GM23338 (cell line): Measurements from ENCODE around the gene EMILIN2. TPM values are rescaled to one million over a fixed set of nuclear protein-coding genes. Genes with fewer than 3 reads are reported as not detected.

ENCODE experiments used
- ATAC-seq: fragments of 200-7000 bp; cut with Tn5 transposase; 3 replicates; pipeline ENCODE4 v1.9.1; 2020
- DNase-seq: peaks from one replicate; pipeline ENCODE4 v3.0.0-alpha.2; 2015; ENCODE audit warnings: low spot score
- H2AFZ ChIP-seq: fragments of 200-600 bp; sonication (generic); 2 replicates; pipeline ENCODE4 v1.8.0; 2016; ENCODE audit warnings: antibody characterized with exemption, mild to moderate bottlenecking, moderate library complexity
- H3F3A ChIP-seq: fragments of 200-600 bp; sonication (generic); replicated peaks from 2 replicates; pipeline ENCODE4 v1.8.0; 2017; ENCODE audit warnings: antibody characterized with exemption, mixed run types, low read depth
- H3K27ac ChIP-seq: fragments of 200-600 bp; sonication (generic); 2 replicates; pipeline ENCODE4 v1.6.1; 2016; ENCODE audit warnings: low read depth
- H3K27me3 ChIP-seq: fragments of 200-600 bp; sonication (generic); 2 replicates; pipeline ENCODE4 v1.8.0; 2016; ENCODE audit warnings: mild to moderate bottlenecking, mixed run types, moderate library complexity; ENCODE audit not compliant: insufficient read depth
- H3K36me3 ChIP-seq: fragments of 200-600 bp; sonication (generic); 2 replicates; pipeline ENCODE4 v1.8.0; 2016; ENCODE audit warnings: mild to moderate bottlenecking; ENCODE audit not compliant: insufficient read depth
- H3K4me1 ChIP-seq: fragments of 200-600 bp; sonication (generic); 2 replicates; pipeline ENCODE4 v1.8.0; 2016; ENCODE audit warnings: mild to moderate bottlenecking, moderate library complexity; ENCODE audit not compliant: insufficient read depth
- H3K4me2 ChIP-seq: fragments of 200-600 bp; sonication (generic); 2 replicates; pipeline ENCODE4 v1.7.1; 2017; ENCODE audit warnings: mixed run types
- H3K4me3 ChIP-seq: fragments of 200-600 bp; sonication (generic); 2 replicates; pipeline ENCODE4 v1.6.1; 2016; ENCODE audit warnings: mixed run types
- H3K79me2 ChIP-seq: fragments of 200-600 bp; sonication (generic); replicated peaks from 2 replicates; pipeline ENCODE4 v1.8.0; 2017; ENCODE audit warnings: mild to moderate bottlenecking; ENCODE audit not compliant: insufficient read depth
- H3K9me2 ChIP-seq: fragments of 200-600 bp; sonication (generic); 2 replicates; pipeline ENCODE4 v1.8.0; 2017; ENCODE audit not compliant: insufficient read depth
- H4K20me1 ChIP-seq: fragments of 200-600 bp; sonication (generic); replicated peaks from 2 replicates; pipeline ENCODE4 v1.8.0; 2017; ENCODE audit warnings: mild to moderate bottlenecking; ENCODE audit not compliant: insufficient read depth
- H3K27ac Mint-ChIP-seq: 2 replicates; pipeline ENCODE4 v1.8.0; 2020; ENCODE audit warnings: inconsistent platforms, mild to moderate bottlenecking, moderate library complexity, mixed read lengths
- H3K27me3 Mint-ChIP-seq: 3 replicates; pipeline ENCODE4 v1.8.0; 2022; ENCODE audit warnings: low read depth, mild to moderate bottlenecking, moderate library complexity, mixed read lengths, inconsistent platforms; ENCODE audit not compliant: insufficient read depth, poor library complexity
- H3K36me3 Mint-ChIP-seq: 3 replicates; pipeline ENCODE4 v1.8.0; 2021; ENCODE audit warnings: low read depth, mild to moderate bottlenecking, inconsistent platforms, moderate library complexity, mixed read lengths
- H3K4me1 Mint-ChIP-seq: 3 replicates; pipeline ENCODE4 v1.8.0; 2020; ENCODE audit warnings: mild to moderate bottlenecking, inconsistent platforms, mixed read lengths
- H3K4me3 Mint-ChIP-seq: 3 replicates; pipeline ENCODE4 v1.8.0; 2021; ENCODE audit warnings: moderate library complexity, mild to moderate bottlenecking, inconsistent platforms, mixed read lengths
- H3K9me3 Mint-ChIP-seq: 3 replicates; pipeline ENCODE4 v1.8.0; 2020; ENCODE audit warnings: moderate library complexity, mild to moderate bottlenecking, inconsistent platforms, mixed read lengths
- CREB1 ChIP-seq: fragments of 250-450 bp; sonication (Bioruptor Pico); IDR thresholded peaks from 2 replicates; pipeline ENCODE4 v1.5.0; 2020; ENCODE audit warnings: low read depth, mild to moderate bottlenecking, moderate library complexity
- EZH2 ChIP-seq: fragments of 200-600 bp; sonication (generic); IDR thresholded peaks from one replicate; pipeline ENCODE4 v1.8.0; 2017; ENCODE audit warnings: antibody characterized with exemption, mild to moderate bottlenecking, low read depth; ENCODE audit not compliant: unreplicated experiment
- JUNB ChIP-seq: IDR thresholded peaks from one replicate; pipeline ENCODE4 v1.6.1; 2016; ENCODE audit warnings: antibody characterized with exemption; ENCODE audit not compliant: unreplicated experiment
- NANOG ChIP-seq: IDR thresholded peaks from 2 replicates; pipeline ENCODE4 v1.6.1; 2016; ENCODE audit warnings: antibody characterized with exemption, borderline replicate concordance
- POLR2AphosphoS5 ChIP-seq: IDR thresholded peaks from 2 replicates; pipeline ENCODE4 v1.6.1; 2016; ENCODE audit warnings: antibody characterized with exemption, low read depth
- STAT1 ChIP-seq: IDR thresholded peaks from one replicate; pipeline ENCODE4 v1.6.1; 2016; ENCODE audit warnings: antibody characterized with exemption; ENCODE audit not compliant: unreplicated experiment
- ZNF114 ChIP-seq: fragments of 250-450 bp; sonication (Bioruptor Pico); IDR thresholded peaks from 2 replicates; pipeline ENCODE4 v1.5.0; 2020; ENCODE audit warnings: mild to moderate bottlenecking, moderate library complexity
- ZNF331 ChIP-seq: fragments of 250-450 bp; sonication (Bioruptor Pico); IDR thresholded peaks from 2 replicates; pipeline ENCODE4 v1.5.0; 2020; ENCODE audit warnings: low read depth, mild to moderate bottlenecking, moderate library complexity
- polyA plus RNA-seq: library from polyadenylated mRNA; unstranded; fragments of >200 nt; fragmentation: Nextera tagmentation; extraction: Ambion mirVana; gene quantifications from 2 replicates; pipeline ENCODE4 v1.2.1, GENCODE V29; 2016
- total RNA-seq: library from RNA; depleted of rRNA; stranded (reverse); fragments of >200 nt; shearing (Covaris generic); gene quantifications from 2 replicates; pipeline ENCODE4 v1.2.3, GENCODE V29; 2014
- TF ChIP-seq, protein P1 (sequence below): IDR thresholded peaks from 2 replicates; pipeline ENCODE4 v1.6.1; 2016; ENCODE audit warnings: antibody characterized with exemption
- TF ChIP-seq, protein P2 (sequence below): fragments of 250-450 bp; sonication (Bioruptor Pico); IDR thresholded peaks from 2 replicates; pipeline ENCODE4 v1.5.0; 2020; ENCODE audit warnings: mild to moderate bottlenecking, moderate library complexity
- TF ChIP-seq, protein P3 (sequence below): IDR thresholded peaks from one replicate; pipeline ENCODE4 v1.6.1; 2018; ENCODE audit warnings: antibody characterized with exemption; ENCODE audit not compliant: unreplicated experiment

The EMILIN2 gene
- total and polyA plus RNA-seq, 2 experiments from 2014 or later: 3.0 to 11.6 TPM

DNA sequence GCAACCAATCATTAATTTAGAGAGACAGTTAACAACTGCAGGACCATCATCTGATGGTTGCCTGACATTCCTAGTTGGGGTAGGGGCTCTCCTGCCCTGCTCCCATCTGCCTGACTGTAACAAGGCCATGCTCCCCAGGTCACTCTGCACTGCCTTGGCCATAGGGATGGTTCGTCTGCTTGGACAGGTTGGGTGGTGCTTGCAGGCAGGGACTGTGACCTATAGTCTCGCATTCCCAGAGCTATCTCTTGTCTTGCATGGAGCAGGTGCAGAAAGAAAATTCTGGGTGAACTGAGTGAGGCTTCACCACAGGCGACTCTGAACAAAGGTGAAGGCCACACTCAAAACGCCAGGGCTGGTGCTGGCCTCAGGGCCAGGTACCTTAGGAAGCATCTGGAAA is 64.7 kb downstream of the EMILIN2 start (continued):
- TF ChIP-seq STAT1 (no peak), NANOG (no peak), JUNB (no peak)
- TF ChIP-seq, protein P1, sequence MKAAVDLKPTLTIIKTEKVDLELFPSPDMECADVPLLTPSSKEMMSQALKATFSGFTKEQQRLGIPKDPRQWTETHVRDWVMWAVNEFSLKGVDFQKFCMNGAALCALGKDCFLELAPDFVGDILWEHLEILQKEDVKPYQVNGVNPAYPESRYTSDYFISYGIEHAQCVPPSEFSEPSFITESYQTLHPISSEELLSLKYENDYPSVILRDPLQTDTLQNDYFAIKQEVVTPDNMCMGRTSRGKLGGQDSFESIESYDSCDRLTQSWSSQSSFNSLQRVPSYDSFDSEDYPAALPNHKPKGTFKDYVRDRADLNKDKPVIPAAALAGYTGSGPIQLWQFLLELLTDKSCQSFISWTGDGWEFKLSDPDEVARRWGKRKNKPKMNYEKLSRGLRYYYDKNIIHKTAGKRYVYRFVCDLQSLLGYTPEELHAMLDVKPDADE: no peak

DNA sequence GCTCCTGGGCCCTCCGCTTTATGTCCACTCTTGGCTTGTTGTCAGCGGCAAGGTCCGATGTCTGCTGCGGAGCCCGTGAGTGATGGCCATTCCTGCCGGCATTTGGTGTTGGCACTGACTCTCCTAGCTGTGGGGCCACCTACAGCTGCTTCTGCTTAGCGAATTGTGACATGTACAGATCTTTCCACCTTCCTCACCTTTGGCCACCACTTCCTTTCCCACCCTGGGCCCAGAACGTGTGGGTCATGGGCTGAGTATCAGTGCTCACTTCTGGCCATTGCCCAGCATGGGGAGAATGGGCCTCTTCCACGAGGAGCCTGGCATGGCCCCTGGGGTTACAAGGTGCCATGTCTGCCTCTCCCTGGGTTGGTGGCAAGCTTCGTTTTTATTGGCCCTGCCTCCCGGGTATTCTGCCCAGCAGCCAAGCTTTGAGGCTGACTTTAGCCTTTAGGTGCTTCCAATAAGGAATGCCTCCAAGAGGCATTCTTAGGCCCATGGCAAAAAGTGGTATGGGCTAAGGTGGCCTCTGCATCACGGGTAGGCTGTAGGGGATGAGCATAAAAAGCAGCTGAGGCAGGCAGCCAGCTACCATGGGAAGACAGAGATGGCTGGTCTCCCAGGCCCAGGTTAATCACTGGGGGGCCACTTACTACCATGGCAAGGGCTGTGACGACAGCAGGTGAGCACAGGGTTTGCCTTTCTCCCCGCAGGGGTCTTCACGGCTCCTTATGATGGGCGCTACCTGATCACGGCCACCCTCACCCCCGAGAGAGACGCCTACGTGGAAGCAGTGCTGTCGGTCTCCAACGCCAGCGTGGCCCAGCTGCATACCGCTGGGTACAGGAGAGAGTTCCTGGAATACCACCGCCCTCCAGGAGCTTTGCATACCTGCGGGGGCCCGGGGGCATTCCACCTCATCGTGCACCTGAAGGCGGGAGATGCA is 65.8 kb downstream of the EMILIN2 start:
- peaks cover 59% of the 10 kb centered on the region for H3K36me3 Mint-ChIP-seq
- DNase-seq (peak; percentile 23), ATAC-seq (0 out of 3 replicates have a peak, but pooled peaks have one; percentile 8)
- Histone ChIP-seq H3K4me1 (peaks cover 13% of the 10 kb centered on the region), H4K20me1 (no peaks in the 10 kb centered on the region; the same call in 1 of the 2 replicates), H3K4me3 (no peak overlapping the region), H3K4me2 (no peak overlapping the region), H3K79me2 (no peaks in the 10 kb centered on the region), H3K36me3 (no peaks in the 10 kb centered on the region), H3K27me3 (0 out of 2 replicates have a peak, but pooled peaks cover under 1% of the 10 kb centered on the region), H3K9me2 (no peaks in the 10 kb centered on the region), H2AFZ (no peak overlapping the region), H3K27ac (no peak overlapping the region), H3F3A (no peaks in the 10 kb centered on the region)
- peaks cover 42% of the 10 kb centered on the region for H3K4me1 Mint-ChIP-seq
- H3K27ac Mint-ChIP-seq: no peak overlapping the region
- peaks cover 11% of the 10 kb centered on the region for H3K27me3 Mint-ChIP-seq
- no peak overlapping the region for H3K4me3 Mint-ChIP-seq
- no peaks in the 10 kb centered on the region for H3K9me3 Mint-ChIP-seq
- TF ChIP-seq STAT1: no peak
- TF ChIP-seq, protein P2, sequence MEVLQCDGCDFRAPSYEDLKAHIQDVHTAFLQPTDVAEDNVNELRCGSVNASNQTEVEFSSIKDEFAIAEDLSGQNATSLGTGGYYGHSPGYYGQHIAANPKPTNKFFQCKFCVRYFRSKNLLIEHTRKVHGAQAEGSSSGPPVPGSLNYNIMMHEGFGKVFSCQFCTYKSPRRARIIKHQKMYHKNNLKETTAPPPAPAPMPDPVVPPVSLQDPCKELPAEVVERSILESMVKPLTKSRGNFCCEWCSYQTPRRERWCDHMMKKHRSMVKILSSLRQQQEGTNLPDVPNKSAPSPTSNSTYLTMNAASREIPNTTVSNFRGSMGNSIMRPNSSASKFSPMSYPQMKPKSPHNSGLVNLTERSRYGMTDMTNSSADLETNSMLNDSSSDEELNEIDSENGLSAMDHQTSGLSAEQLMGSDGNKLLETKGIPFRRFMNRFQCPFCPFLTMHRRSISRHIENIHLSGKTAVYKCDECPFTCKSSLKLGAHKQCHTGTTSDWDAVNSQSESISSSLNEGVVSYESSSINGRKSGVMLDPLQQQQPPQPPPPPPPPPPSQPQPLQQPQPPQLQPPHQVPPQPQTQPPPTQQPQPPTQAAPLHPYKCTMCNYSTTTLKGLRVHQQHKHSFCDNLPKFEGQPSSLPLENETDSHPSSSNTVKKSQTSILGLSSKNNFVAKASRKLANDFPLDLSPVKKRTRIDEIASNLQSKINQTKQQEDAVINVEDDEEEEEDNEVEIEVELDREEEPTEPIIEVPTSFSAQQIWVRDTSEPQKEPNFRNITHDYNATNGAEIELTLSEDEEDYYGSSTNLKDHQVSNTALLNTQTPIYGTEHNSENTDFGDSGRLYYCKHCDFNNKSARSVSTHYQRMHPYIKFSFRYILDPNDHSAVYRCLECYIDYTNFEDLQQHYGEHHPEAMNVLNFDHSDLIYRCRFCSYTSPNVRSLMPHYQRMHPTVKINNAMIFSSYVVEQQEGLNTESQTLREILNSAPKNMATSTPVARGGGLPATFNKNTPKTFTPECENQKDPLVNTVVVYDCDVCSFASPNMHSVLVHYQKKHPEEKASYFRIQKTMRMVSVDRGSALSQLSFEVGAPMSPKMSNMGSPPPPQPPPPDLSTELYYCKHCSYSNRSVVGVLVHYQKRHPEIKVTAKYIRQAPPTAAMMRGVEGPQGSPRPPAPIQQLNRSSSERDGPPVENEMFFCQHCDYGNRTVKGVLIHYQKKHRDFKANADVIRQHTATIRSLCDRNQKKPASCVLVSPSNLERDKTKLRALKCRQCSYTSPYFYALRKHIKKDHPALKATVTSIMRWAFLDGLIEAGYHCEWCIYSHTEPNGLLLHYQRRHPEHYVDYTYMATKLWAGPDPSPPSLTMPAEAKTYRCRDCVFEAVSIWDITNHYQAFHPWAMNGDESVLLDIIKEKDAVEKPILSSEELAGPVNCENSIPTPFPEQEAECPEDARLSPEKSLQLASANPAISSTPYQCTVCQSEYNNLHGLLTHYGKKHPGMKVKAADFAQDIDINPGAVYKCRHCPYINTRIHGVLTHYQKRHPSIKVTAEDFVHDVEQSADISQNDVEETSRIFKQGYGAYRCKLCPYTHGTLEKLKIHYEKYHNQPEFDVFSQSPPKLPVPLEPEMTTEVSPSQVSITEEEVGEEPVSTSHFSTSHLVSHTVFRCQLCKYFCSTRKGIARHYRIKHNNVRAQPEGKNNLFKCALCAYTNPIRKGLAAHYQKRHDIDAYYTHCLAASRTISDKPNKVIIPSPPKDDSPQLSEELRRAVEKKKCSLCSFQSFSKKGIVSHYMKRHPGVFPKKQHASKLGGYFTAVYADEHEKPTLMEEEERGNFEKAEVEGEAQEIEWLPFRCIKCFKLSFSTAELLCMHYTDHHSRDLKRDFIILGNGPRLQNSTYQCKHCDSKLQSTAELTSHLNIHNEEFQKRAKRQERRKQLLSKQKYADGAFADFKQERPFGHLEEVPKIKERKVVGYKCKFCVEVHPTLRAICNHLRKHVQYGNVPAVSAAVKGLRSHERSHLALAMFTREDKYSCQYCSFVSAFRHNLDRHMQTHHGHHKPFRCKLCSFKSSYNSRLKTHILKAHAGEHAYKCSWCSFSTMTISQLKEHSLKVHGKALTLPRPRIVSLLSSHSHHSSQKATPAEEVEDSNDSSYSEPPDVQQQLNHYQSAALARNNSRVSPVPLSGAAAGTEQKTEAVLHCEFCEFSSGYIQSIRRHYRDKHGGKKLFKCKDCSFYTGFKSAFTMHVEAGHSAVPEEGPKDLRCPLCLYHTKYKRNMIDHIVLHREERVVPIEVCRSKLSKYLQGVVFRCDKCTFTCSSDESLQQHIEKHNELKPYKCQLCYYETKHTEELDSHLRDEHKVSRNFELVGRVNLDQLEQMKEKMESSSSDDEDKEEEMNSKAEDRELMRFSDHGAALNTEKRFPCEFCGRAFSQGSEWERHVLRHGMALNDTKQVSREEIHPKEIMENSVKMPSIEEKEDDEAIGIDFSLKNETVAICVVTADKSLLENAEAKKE: no peak
- TF ChIP-seq ZNF331 (CRISPR knock-in tag): no peak
- TF ChIP-seq POLR2AphosphoS5: no peak
- TF ChIP-seq, protein P3, sequence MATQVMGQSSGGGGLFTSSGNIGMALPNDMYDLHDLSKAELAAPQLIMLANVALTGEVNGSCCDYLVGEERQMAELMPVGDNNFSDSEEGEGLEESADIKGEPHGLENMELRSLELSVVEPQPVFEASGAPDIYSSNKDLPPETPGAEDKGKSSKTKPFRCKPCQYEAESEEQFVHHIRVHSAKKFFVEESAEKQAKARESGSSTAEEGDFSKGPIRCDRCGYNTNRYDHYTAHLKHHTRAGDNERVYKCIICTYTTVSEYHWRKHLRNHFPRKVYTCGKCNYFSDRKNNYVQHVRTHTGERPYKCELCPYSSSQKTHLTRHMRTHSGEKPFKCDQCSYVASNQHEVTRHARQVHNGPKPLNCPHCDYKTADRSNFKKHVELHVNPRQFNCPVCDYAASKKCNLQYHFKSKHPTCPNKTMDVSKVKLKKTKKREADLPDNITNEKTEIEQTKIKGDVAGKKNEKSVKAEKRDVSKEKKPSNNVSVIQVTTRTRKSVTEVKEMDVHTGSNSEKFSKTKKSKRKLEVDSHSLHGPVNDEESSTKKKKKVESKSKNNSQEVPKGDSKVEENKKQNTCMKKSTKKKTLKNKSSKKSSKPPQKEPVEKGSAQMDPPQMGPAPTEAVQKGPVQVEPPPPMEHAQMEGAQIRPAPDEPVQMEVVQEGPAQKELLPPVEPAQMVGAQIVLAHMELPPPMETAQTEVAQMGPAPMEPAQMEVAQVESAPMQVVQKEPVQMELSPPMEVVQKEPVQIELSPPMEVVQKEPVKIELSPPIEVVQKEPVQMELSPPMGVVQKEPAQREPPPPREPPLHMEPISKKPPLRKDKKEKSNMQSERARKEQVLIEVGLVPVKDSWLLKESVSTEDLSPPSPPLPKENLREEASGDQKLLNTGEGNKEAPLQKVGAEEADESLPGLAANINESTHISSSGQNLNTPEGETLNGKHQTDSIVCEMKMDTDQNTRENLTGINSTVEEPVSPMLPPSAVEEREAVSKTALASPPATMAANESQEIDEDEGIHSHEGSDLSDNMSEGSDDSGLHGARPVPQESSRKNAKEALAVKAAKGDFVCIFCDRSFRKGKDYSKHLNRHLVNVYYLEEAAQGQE: no peak
- no peak for TF ChIP-seq EZH2
- TF ChIP-seq JUNB: no peak
- no peak for TF ChIP-seq CREB1 (CRISPR knock-in tag)
- no peak for TF ChIP-seq ZNF114
- TF ChIP-seq, protein P1: no peak
